GM23338 (cell line): ENCODE data around the gene CRYBG1. TPM values are rescaled to one million over a fixed set of nuclear protein-coding genes. Genes with fewer than 3 reads are reported as not detected.

Experiments used
- ATAC-seq: fragments of 200-7000 bp; cut with Tn5 transposase; 3 replicates; pipeline ENCODE4 v1.9.1; 2020
- DNase-seq: peaks from one replicate; pipeline ENCODE4 v3.0.0-alpha.2; 2015; ENCODE audit warnings: low spot score
- H2AFZ ChIP-seq: fragments of 200-600 bp; sonication (generic); 2 replicates; pipeline ENCODE4 v1.8.0; 2016; ENCODE audit warnings: antibody characterized with exemption, mild to moderate bottlenecking, moderate library complexity
- H3F3A ChIP-seq: fragments of 200-600 bp; sonication (generic); replicated peaks from 2 replicates; pipeline ENCODE4 v1.8.0; 2017; ENCODE audit warnings: antibody characterized with exemption, mixed run types, low read depth
- H3K27ac ChIP-seq: fragments of 200-600 bp; sonication (generic); 2 replicates; pipeline ENCODE4 v1.6.1; 2016; ENCODE audit warnings: low read depth
- H3K27me3 ChIP-seq: fragments of 200-600 bp; sonication (generic); 2 replicates; pipeline ENCODE4 v1.8.0; 2016; ENCODE audit warnings: mild to moderate bottlenecking, mixed run types, moderate library complexity; ENCODE audit not compliant: insufficient read depth
- H3K36me3 ChIP-seq: fragments of 200-600 bp; sonication (generic); 2 replicates; pipeline ENCODE4 v1.8.0; 2016; ENCODE audit warnings: mild to moderate bottlenecking; ENCODE audit not compliant: insufficient read depth
- H3K4me1 ChIP-seq: fragments of 200-600 bp; sonication (generic); 2 replicates; pipeline ENCODE4 v1.8.0; 2016; ENCODE audit warnings: mild to moderate bottlenecking, moderate library complexity; ENCODE audit not compliant: insufficient read depth
- H3K4me2 ChIP-seq: fragments of 200-600 bp; sonication (generic); 2 replicates; pipeline ENCODE4 v1.7.1; 2017; ENCODE audit warnings: mixed run types
- H3K4me3 ChIP-seq: fragments of 200-600 bp; sonication (generic); 2 replicates; pipeline ENCODE4 v1.6.1; 2016; ENCODE audit warnings: mixed run types
- H3K79me2 ChIP-seq: fragments of 200-600 bp; sonication (generic); replicated peaks from 2 replicates; pipeline ENCODE4 v1.8.0; 2017; ENCODE audit warnings: mild to moderate bottlenecking; ENCODE audit not compliant: insufficient read depth
- H3K9me2 ChIP-seq: fragments of 200-600 bp; sonication (generic); 2 replicates; pipeline ENCODE4 v1.8.0; 2017; ENCODE audit not compliant: insufficient read depth
- H4K20me1 ChIP-seq: fragments of 200-600 bp; sonication (generic); replicated peaks from 2 replicates; pipeline ENCODE4 v1.8.0; 2017; ENCODE audit warnings: mild to moderate bottlenecking; ENCODE audit not compliant: insufficient read depth
- H3K27ac Mint-ChIP-seq: 2 replicates; pipeline ENCODE4 v1.8.0; 2020; ENCODE audit warnings: inconsistent platforms, mild to moderate bottlenecking, moderate library complexity, mixed read lengths
- H3K27me3 Mint-ChIP-seq: 3 replicates; pipeline ENCODE4 v1.8.0; 2022; ENCODE audit warnings: low read depth, mild to moderate bottlenecking, moderate library complexity, mixed read lengths, inconsistent platforms; ENCODE audit not compliant: insufficient read depth, poor library complexity
- H3K36me3 Mint-ChIP-seq: 3 replicates; pipeline ENCODE4 v1.8.0; 2021; ENCODE audit warnings: low read depth, mild to moderate bottlenecking, inconsistent platforms, moderate library complexity, mixed read lengths
- H3K4me1 Mint-ChIP-seq: 3 replicates; pipeline ENCODE4 v1.8.0; 2020; ENCODE audit warnings: mild to moderate bottlenecking, inconsistent platforms, mixed read lengths
- H3K4me3 Mint-ChIP-seq: 3 replicates; pipeline ENCODE4 v1.8.0; 2021; ENCODE audit warnings: moderate library complexity, mild to moderate bottlenecking, inconsistent platforms, mixed read lengths
- H3K9me3 Mint-ChIP-seq: 3 replicates; pipeline ENCODE4 v1.8.0; 2020; ENCODE audit warnings: moderate library complexity, mild to moderate bottlenecking, inconsistent platforms, mixed read lengths
- CREB1 ChIP-seq: fragments of 250-450 bp; sonication (Bioruptor Pico); IDR thresholded peaks from 2 replicates; pipeline ENCODE4 v1.5.0; 2020; ENCODE audit warnings: low read depth, mild to moderate bottlenecking, moderate library complexity
- EZH2 ChIP-seq: fragments of 200-600 bp; sonication (generic); IDR thresholded peaks from one replicate; pipeline ENCODE4 v1.8.0; 2017; ENCODE audit warnings: antibody characterized with exemption, mild to moderate bottlenecking, low read depth; ENCODE audit not compliant: unreplicated experiment
- NANOG ChIP-seq: IDR thresholded peaks from 2 replicates; pipeline ENCODE4 v1.6.1; 2016; ENCODE audit warnings: antibody characterized with exemption, borderline replicate concordance
- STAT1 ChIP-seq: IDR thresholded peaks from one replicate; pipeline ENCODE4 v1.6.1; 2016; ENCODE audit warnings: antibody characterized with exemption; ENCODE audit not compliant: unreplicated experiment
- ZNF114 ChIP-seq: fragments of 250-450 bp; sonication (Bioruptor Pico); IDR thresholded peaks from 2 replicates; pipeline ENCODE4 v1.5.0; 2020; ENCODE audit warnings: mild to moderate bottlenecking, moderate library complexity
- ZNF331 ChIP-seq: fragments of 250-450 bp; sonication (Bioruptor Pico); IDR thresholded peaks from 2 replicates; pipeline ENCODE4 v1.5.0; 2020; ENCODE audit warnings: low read depth, mild to moderate bottlenecking, moderate library complexity
- polyA plus RNA-seq: library from polyadenylated mRNA; unstranded; fragments of >200 nt; fragmentation: Nextera tagmentation; extraction: Ambion mirVana; gene quantifications from 2 replicates; pipeline ENCODE4 v1.2.1, GENCODE V29; 2016
- total RNA-seq: library from RNA; depleted of rRNA; stranded (reverse); fragments of >200 nt; shearing (Covaris generic); gene quantifications from 2 replicates; pipeline ENCODE4 v1.2.3, GENCODE V29; 2014
- TF ChIP-seq, protein P1 (sequence below): fragments of 250-450 bp; sonication (Bioruptor Pico); IDR thresholded peaks from 2 replicates; pipeline ENCODE4 v1.5.0; 2020; ENCODE audit warnings: mild to moderate bottlenecking, moderate library complexity
- TF ChIP-seq, protein P2 (sequence below): IDR thresholded peaks from 2 replicates; pipeline ENCODE4 v1.6.1; 2016; ENCODE audit warnings: antibody characterized with exemption

The CRYBG1 gene
- total and polyA plus RNA-seq, 2 experiments from 2014 or later, result 3.7 to 17.2 TPM

GRCh38 chr6:106460481-106460880 lies 100.0 kb downstream of the CRYBG1 start (continued):
- TF ChIP-seq, protein P1, sequence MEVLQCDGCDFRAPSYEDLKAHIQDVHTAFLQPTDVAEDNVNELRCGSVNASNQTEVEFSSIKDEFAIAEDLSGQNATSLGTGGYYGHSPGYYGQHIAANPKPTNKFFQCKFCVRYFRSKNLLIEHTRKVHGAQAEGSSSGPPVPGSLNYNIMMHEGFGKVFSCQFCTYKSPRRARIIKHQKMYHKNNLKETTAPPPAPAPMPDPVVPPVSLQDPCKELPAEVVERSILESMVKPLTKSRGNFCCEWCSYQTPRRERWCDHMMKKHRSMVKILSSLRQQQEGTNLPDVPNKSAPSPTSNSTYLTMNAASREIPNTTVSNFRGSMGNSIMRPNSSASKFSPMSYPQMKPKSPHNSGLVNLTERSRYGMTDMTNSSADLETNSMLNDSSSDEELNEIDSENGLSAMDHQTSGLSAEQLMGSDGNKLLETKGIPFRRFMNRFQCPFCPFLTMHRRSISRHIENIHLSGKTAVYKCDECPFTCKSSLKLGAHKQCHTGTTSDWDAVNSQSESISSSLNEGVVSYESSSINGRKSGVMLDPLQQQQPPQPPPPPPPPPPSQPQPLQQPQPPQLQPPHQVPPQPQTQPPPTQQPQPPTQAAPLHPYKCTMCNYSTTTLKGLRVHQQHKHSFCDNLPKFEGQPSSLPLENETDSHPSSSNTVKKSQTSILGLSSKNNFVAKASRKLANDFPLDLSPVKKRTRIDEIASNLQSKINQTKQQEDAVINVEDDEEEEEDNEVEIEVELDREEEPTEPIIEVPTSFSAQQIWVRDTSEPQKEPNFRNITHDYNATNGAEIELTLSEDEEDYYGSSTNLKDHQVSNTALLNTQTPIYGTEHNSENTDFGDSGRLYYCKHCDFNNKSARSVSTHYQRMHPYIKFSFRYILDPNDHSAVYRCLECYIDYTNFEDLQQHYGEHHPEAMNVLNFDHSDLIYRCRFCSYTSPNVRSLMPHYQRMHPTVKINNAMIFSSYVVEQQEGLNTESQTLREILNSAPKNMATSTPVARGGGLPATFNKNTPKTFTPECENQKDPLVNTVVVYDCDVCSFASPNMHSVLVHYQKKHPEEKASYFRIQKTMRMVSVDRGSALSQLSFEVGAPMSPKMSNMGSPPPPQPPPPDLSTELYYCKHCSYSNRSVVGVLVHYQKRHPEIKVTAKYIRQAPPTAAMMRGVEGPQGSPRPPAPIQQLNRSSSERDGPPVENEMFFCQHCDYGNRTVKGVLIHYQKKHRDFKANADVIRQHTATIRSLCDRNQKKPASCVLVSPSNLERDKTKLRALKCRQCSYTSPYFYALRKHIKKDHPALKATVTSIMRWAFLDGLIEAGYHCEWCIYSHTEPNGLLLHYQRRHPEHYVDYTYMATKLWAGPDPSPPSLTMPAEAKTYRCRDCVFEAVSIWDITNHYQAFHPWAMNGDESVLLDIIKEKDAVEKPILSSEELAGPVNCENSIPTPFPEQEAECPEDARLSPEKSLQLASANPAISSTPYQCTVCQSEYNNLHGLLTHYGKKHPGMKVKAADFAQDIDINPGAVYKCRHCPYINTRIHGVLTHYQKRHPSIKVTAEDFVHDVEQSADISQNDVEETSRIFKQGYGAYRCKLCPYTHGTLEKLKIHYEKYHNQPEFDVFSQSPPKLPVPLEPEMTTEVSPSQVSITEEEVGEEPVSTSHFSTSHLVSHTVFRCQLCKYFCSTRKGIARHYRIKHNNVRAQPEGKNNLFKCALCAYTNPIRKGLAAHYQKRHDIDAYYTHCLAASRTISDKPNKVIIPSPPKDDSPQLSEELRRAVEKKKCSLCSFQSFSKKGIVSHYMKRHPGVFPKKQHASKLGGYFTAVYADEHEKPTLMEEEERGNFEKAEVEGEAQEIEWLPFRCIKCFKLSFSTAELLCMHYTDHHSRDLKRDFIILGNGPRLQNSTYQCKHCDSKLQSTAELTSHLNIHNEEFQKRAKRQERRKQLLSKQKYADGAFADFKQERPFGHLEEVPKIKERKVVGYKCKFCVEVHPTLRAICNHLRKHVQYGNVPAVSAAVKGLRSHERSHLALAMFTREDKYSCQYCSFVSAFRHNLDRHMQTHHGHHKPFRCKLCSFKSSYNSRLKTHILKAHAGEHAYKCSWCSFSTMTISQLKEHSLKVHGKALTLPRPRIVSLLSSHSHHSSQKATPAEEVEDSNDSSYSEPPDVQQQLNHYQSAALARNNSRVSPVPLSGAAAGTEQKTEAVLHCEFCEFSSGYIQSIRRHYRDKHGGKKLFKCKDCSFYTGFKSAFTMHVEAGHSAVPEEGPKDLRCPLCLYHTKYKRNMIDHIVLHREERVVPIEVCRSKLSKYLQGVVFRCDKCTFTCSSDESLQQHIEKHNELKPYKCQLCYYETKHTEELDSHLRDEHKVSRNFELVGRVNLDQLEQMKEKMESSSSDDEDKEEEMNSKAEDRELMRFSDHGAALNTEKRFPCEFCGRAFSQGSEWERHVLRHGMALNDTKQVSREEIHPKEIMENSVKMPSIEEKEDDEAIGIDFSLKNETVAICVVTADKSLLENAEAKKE (CRISPR knock-in tag), result no peak
- TF ChIP-seq STAT1, result no peak
- TF ChIP-seq, protein P2, sequence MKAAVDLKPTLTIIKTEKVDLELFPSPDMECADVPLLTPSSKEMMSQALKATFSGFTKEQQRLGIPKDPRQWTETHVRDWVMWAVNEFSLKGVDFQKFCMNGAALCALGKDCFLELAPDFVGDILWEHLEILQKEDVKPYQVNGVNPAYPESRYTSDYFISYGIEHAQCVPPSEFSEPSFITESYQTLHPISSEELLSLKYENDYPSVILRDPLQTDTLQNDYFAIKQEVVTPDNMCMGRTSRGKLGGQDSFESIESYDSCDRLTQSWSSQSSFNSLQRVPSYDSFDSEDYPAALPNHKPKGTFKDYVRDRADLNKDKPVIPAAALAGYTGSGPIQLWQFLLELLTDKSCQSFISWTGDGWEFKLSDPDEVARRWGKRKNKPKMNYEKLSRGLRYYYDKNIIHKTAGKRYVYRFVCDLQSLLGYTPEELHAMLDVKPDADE, result no peak
- TF ChIP-seq CREB1 (CRISPR knock-in tag), result no peak
- TF ChIP-seq ZNF331 (CRISPR knock-in tag), result no peak
- no peak for TF ChIP-seq EZH2
- no peak for TF ChIP-seq ZNF114 (CRISPR knock-in tag)

DNA sequence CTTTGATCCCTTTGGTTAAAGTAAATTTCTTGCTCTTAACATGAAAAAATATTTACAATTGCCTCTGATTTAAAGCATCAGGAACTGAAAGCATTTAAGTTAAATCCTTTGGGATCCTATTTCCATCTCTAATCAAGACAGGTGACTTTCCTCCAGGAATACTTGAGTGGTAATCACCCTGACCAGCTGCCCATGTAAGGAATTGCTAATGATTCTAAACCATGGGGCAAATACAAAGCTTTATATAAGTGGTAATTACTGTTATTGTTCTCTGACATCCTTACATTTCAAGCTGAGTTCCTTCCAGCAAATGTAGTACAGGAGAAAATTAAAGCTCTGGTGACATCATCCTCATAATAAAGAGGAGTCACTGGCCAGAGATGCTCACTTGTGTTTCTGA lies 100.6 kb downstream of the CRYBG1 start:
- Histone ChIP-seq H3K79me2 (no peaks in the 10 kb centered on the region), H3K36me3 (no peaks in the 10 kb centered on the region), H3K9me2 (no peaks in the 10 kb centered on the region), H3K27ac (peak overlapping the region; percentile 29; the same call in 1 of the 2 replicates), H3K4me3 (no peak overlapping the region), H3K4me1 (peaks cover 11% of the 10 kb centered on the region), H2AFZ (no peak overlapping the region), H4K20me1 (no peaks in the 10 kb centered on the region), H3F3A (no peaks in the 10 kb centered on the region), H3K27me3 (no peaks in the 10 kb centered on the region), H3K4me2 (no peak overlapping the region)
- H3K4me1 Mint-ChIP-seq, result peaks cover 24% of the 10 kb centered on the region
- H3K36me3 Mint-ChIP-seq, result no peaks in the 10 kb centered on the region
- peak; percentile 64 for DNase-seq
- peak; percentile 84 for ATAC-seq
- no peaks in the 10 kb centered on the region for H3K9me3 Mint-ChIP-seq
- no peak overlapping the region for H3K27ac Mint-ChIP-seq
- peaks cover 11% of the 10 kb centered on the region for H3K27me3 Mint-ChIP-seq
- TF ChIP-seq NANOG, result peak; percentile 67
- no peak for TF ChIP-seq CREB1 (CRISPR knock-in tag)
- H3K4me3 Mint-ChIP-seq, result no peak overlapping the region
